Osteocyte (in vitro differentiated cells): ENCODE results near the gene HOOK1. TPM values are rescaled to one million over a fixed set of nuclear protein-coding genes. Genes with fewer than 3 reads are reported as not detected.

Experiments
- DNase-seq: peaks from one replicate; pipeline ENCODE4 v3.0.0; 2021; ENCODE audit warnings: mixed read lengths; ENCODE audit not compliant: unreplicated experiment; ENCODE audit errors: extremely low spot score
- H3K27ac Mint-ChIP-seq: one replicate; pipeline ENCODE4 v1.8.0; 2021; ENCODE audit warnings: mild to moderate bottlenecking, mixed read lengths; ENCODE audit not compliant: unreplicated experiment
- H3K27me3 Mint-ChIP-seq: one replicate; pipeline ENCODE4 v1.8.0; 2021; ENCODE audit warnings: mixed read lengths; ENCODE audit not compliant: unreplicated experiment
- H3K36me3 Mint-ChIP-seq: one replicate; pipeline ENCODE4 v1.8.0; 2021; ENCODE audit warnings: mixed read lengths; ENCODE audit not compliant: unreplicated experiment
- H3K4me1 Mint-ChIP-seq: one replicate; pipeline ENCODE4 v1.8.0; 2021; ENCODE audit warnings: mixed read lengths; ENCODE audit not compliant: unreplicated experiment
- H3K4me3 Mint-ChIP-seq: one replicate; pipeline ENCODE4 v1.8.0; 2021; ENCODE audit warnings: mild to moderate bottlenecking, moderate library complexity, mixed read lengths; ENCODE audit not compliant: unreplicated experiment
- H3K9me3 Mint-ChIP-seq: one replicate; pipeline ENCODE4 v1.8.0; 2021; ENCODE audit warnings: mixed read lengths; ENCODE audit not compliant: unreplicated experiment
- total RNA-seq: library from RNA; stranded (reverse); gene quantifications from 2 replicates; pipeline ENCODE4 v1.2.1, GENCODE V29; 2021
- TF ChIP-seq, protein P1 (sequence below): fragments of 200-600 bp; sonication (generic); IDR thresholded peaks from 2 replicates; pipeline ENCODE4 v1.5.0; 2021; ENCODE audit warnings: antibody characterized with exemption, mild to moderate bottlenecking, moderate library complexity

HOOK1 gene
- total RNA-seq, 1 donor from 2014 or later, result not detected

DNA sequence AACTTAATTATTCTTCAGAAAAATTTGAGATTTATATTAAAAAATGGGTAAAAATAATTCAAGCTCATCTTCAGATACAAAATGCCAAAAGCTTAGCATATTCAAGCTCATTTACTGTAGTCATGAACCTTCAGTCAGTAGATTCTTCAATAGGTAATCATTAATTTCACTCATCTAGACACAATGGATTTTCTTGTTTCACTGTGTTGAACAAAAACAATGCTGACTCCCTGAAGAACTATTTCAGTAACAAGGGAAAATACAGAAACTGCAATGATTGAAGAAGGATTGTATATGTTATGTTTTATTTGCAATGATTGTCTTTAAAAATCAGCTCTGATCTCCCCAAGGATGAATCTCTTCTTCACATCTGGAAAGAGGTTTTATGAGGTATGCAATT, 9.2 kb upstream of the HOOK1 start:
- no peak for DNase-seq
- Mint-ChIP-seq H3K4me1 (no peaks in the 10 kb centered on the region), H3K27ac (no peak overlapping the region), H3K36me3 (no peaks in the 10 kb centered on the region), H3K27me3 (peaks cover 72% of the 10 kb centered on the region), H3K4me3 (no peak overlapping the region), H3K9me3 (no peaks in the 10 kb centered on the region)
- TF ChIP-seq, protein P1, sequence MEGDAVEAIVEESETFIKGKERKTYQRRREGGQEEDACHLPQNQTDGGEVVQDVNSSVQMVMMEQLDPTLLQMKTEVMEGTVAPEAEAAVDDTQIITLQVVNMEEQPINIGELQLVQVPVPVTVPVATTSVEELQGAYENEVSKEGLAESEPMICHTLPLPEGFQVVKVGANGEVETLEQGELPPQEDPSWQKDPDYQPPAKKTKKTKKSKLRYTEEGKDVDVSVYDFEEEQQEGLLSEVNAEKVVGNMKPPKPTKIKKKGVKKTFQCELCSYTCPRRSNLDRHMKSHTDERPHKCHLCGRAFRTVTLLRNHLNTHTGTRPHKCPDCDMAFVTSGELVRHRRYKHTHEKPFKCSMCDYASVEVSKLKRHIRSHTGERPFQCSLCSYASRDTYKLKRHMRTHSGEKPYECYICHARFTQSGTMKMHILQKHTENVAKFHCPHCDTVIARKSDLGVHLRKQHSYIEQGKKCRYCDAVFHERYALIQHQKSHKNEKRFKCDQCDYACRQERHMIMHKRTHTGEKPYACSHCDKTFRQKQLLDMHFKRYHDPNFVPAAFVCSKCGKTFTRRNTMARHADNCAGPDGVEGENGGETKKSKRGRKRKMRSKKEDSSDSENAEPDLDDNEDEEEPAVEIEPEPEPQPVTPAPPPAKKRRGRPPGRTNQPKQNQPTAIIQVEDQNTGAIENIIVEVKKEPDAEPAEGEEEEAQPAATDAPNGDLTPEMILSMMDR, result no peak

DNA sequence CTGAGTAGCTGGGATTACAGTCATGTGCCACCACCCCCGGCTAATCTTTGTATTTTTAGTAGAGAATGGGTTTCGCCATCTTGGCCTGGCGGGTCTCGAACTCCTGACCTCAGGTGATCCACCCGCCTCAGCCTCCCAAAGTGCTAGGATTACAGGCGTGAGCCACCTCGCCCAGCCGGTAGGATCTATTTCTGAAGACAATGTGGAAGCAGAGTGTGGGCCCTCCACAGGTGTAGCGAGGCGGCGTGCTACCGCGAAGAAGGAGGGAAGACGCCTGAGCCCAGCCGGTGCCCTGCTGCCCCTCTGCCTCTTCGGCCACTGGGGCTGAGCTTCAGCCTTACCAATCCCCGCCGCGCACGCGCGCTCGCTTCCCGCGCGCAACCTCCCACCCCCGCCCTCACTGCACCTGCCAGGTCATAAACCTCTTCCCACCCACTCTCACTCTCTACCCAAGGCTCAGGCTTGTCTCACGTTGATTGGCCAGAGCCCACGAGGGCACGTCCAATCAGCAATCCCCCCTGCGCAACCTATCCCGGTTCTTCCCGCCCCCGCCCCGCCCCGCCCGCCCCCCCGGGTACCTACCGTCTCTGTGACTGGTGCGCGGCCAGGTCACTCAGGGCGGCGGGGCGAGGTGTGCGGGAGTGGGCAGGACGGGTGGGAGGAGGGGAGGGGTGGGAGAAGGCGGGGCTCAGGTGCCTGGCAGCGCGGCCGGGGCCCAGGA, 409 bp upstream of the HOOK1 start:
- DNase-seq, result no peak
- H3K4me3 Mint-ChIP-seq, result peak overlapping the region; percentile 62

DNA sequence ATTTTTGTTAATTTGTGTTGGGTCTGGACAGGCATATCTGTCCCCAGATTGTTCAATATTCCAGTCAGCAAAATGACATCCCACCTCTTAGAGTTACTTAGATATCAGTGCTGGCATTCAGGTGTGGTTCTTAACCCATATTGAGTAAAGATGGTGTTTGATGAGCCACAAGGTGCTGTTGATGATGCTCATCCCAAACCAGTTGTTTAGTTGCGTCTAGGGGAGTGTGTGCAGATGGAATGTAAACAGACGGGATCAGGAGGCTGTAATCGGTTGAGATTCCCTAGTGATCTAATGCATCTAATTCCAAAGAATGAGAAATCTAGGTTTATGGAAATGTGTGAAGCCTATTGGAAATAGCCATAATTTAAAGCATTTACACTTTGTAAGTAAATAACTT, 1.1 kb downstream of the HOOK1 start:
- Mint-ChIP-seq H3K4me3 (no peak overlapping the region), H3K9me3 (no peaks in the 10 kb centered on the region), H3K36me3 (no peaks in the 10 kb centered on the region), H3K27me3 (peaks cover 47% of the 10 kb centered on the region), H3K4me1 (peaks cover 6% of the 10 kb centered on the region), H3K27ac (no peak overlapping the region)
- TF ChIP-seq, protein P1, result no peak
- no peak for DNase-seq

More for the DNA sequence above, 409 bp upstream of the HOOK1 start:
- Mint-ChIP-seq H3K9me3 (no peaks in the 10 kb centered on the region), H3K36me3 (no peaks in the 10 kb centered on the region), H3K4me1 (peaks cover 6% of the 10 kb centered on the region), H3K27ac (no peak overlapping the region), H3K27me3 (peaks cover 45% of the 10 kb centered on the region)
- TF ChIP-seq, protein P1, result no peak

DNA sequence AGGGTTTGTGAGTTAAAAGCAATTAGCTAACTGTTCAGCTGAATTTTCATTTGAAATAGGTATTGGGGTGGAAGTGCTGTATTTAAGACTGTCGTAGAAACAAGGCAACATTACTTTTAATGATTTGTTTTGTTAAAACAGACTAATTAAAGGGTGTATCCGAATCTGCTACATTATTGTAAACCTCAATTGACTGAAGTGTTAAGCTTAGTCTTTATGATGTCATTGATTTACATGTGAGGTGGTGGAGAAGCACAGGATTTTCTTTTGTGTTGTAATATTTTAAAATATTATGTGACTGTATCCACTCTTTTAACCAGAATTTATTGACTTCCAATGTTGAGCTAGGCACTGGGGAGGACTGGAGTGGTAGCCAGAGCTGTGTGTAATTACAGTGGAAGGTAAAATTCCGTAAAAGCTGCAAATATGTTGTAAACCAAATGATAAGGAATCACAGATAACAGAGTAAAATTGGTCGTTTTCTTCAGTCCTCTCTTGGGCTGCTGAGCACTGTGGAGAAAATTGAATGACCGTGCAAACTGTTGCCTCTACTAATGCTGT, 1.6 kb downstream of the HOOK1 start:
- Mint-ChIP-seq H3K36me3 (no peaks in the 10 kb centered on the region), H3K27ac (no peak overlapping the region), H3K4me1 (peaks cover 6% of the 10 kb centered on the region), H3K9me3 (no peaks in the 10 kb centered on the region), H3K4me3 (no peak overlapping the region), H3K27me3 (peaks cover 42% of the 10 kb centered on the region)
- no peak for DNase-seq
- TF ChIP-seq, protein P1, result no peak

DNA sequence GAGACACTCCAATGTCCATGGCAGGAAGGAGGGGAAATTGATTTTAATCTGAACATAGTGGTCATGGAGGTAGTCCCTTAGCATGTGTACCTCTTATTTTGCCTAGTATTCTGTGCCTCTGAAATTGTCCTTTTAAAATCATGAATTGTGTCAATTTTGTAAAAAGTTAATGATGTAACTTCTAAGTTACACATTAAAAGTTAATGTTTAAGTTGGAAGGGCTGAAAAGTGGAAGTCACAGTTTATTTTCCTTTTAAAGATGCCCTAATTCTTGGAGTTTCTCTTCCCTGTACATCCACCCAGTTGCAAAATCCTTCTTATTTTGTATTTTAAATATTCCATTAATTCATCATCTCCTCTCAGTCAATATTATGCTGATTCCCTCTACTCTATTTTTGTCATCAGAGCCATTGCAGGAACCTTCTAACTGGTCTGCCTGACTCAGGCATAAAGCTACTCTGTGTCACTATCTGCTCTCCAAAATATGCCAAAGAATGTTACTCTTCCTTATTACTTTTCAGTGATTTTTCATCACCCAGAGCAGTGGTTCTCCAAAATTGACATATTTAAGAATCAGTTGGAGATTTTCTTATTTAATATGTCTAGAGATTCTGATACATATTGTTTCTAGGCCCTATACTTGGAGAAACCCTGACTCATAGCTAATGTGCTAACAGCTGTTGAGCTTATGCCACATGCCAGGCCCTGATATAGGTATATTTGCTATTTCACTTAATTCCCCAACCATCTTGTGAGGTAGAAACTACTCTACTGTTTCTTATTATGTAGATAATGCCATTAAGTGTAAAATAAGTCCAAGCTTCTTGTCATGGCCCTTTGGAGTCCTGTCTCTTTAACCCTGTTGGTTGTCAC, 5.1 kb downstream of the HOOK1 start:
- Mint-ChIP-seq H3K27ac (no peak overlapping the region), H3K9me3 (no peaks in the 10 kb centered on the region), H3K4me1 (no peaks in the 10 kb centered on the region), H3K36me3 (no peaks in the 10 kb centered on the region), H3K4me3 (no peak overlapping the region), H3K27me3 (peaks cover 26% of the 10 kb centered on the region)
- TF ChIP-seq, protein P1, result no peak
- no peak for DNase-seq
